HL-60 (cell line): ENCODE results near the gene CEP170.
"Not testable (repeated sequence)": the region's sequence is repeated elsewhere in the genome, so short reads cannot be mapped to it uniquely, and the experiment has no call there.

Experiments
- GABPA ChIP-seq: IDR thresholded peaks from 2 replicates; pipeline ENCODE4 v1.6.1; 2012; ENCODE audit warnings: low read depth
- SPI1 ChIP-seq: IDR thresholded peaks from 2 replicates; pipeline ENCODE4 v1.6.1; 2012; ENCODE audit warnings: low read depth, mild to moderate bottlenecking, borderline replicate concordance
- TF ChIP-seq, protein P1 (sequence below): IDR thresholded peaks from one replicate; pipeline ENCODE4 v1.5.1; 2011; ENCODE audit warnings: low read length, control low read depth, inconsistent platforms; ENCODE audit not compliant: insufficient read depth
- TF ChIP-seq, protein P2 (sequence below): IDR thresholded peaks from 2 replicates; pipeline ENCODE4 v1.6.1; 2012; ENCODE audit warnings: low read depth; ENCODE audit not compliant: insufficient replicate concordance

DNA sequence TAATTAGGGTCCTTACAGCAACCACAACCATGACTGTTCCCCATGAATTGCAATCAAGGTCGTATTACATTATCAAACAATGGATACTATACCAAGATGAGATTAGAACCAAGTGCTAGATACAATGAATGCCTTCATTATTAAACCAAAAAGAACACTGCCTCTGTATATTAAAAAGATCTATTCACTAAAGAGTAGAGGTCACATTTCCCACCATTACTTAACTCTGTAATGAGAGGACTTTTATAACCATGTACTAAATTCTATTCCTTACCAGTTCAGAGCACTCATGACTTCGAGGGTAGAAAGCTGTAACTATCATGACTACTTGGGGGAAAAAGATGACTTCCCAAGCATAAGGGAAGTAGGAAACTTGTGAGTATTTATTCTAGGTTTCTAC, 53.8 kb downstream of the CEP170 start:
- TF ChIP-seq, protein P1, sequence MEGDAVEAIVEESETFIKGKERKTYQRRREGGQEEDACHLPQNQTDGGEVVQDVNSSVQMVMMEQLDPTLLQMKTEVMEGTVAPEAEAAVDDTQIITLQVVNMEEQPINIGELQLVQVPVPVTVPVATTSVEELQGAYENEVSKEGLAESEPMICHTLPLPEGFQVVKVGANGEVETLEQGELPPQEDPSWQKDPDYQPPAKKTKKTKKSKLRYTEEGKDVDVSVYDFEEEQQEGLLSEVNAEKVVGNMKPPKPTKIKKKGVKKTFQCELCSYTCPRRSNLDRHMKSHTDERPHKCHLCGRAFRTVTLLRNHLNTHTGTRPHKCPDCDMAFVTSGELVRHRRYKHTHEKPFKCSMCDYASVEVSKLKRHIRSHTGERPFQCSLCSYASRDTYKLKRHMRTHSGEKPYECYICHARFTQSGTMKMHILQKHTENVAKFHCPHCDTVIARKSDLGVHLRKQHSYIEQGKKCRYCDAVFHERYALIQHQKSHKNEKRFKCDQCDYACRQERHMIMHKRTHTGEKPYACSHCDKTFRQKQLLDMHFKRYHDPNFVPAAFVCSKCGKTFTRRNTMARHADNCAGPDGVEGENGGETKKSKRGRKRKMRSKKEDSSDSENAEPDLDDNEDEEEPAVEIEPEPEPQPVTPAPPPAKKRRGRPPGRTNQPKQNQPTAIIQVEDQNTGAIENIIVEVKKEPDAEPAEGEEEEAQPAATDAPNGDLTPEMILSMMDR, result not testable (repeated sequence)
- TF ChIP-seq SPI1, GABPA: not testable (repeated sequence)
- TF ChIP-seq, protein P2, sequence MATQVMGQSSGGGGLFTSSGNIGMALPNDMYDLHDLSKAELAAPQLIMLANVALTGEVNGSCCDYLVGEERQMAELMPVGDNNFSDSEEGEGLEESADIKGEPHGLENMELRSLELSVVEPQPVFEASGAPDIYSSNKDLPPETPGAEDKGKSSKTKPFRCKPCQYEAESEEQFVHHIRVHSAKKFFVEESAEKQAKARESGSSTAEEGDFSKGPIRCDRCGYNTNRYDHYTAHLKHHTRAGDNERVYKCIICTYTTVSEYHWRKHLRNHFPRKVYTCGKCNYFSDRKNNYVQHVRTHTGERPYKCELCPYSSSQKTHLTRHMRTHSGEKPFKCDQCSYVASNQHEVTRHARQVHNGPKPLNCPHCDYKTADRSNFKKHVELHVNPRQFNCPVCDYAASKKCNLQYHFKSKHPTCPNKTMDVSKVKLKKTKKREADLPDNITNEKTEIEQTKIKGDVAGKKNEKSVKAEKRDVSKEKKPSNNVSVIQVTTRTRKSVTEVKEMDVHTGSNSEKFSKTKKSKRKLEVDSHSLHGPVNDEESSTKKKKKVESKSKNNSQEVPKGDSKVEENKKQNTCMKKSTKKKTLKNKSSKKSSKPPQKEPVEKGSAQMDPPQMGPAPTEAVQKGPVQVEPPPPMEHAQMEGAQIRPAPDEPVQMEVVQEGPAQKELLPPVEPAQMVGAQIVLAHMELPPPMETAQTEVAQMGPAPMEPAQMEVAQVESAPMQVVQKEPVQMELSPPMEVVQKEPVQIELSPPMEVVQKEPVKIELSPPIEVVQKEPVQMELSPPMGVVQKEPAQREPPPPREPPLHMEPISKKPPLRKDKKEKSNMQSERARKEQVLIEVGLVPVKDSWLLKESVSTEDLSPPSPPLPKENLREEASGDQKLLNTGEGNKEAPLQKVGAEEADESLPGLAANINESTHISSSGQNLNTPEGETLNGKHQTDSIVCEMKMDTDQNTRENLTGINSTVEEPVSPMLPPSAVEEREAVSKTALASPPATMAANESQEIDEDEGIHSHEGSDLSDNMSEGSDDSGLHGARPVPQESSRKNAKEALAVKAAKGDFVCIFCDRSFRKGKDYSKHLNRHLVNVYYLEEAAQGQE, result not testable (repeated sequence)
